GM12892 (cell line): ENCODE results near the gene AVEN.

Source experiments
- POLR2A ChIP-seq: IDR thresholded peaks from 2 replicates; pipeline ENCODE4 v1.6.1; 2011; ENCODE audit warnings: low read depth, low read length, control low read depth
- POLR2AphosphoS5 ChIP-seq: IDR thresholded peaks from 2 replicates; pipeline ENCODE4 v1.6.1; 2011; ENCODE audit warnings: low read depth, low read length, control low read depth

DNA sequence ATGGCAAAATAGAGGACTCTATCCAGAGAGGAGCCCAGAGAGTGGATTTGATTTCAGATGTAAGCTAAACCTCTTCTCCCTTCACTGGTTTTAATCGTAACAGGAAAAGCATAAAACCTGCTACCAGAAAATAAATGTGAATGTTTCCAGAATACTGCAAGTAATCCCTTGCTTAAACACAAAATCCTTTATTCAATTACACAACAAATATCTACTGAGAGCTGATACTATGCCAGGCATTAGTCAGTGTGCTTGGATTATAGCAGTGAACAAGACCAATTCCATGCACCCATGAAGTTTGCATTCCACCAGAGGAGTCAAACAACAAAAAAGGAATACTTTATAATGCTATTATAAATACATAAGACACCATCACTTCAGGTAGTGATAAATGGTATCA lies 15.1 kb downstream of the AVEN start:
- TF ChIP-seq POLR2AphosphoS5 (no peak), POLR2A (no peak)
